H1 (cell line): ENCODE measurements around the gene JAKMIP3. TPM values are rescaled to one million over a fixed set of nuclear protein-coding genes. Genes with fewer than 3 reads are reported as not detected.

Experiments
- ASH2L ChIP-seq: fragments of 200-600, 300-600 bp; sonication (generic); IDR thresholded peaks from one replicate; pipeline ENCODE4 v1.7.1; 2017; ENCODE audit warnings: low read length
- ATF3 ChIP-seq: IDR thresholded peaks from 2 replicates; pipeline ENCODE4 v1.6.1; 2011; ENCODE audit warnings: low read depth, mild to moderate bottlenecking, low read length; ENCODE audit not compliant: insufficient read depth
- BACH1 ChIP-seq: IDR thresholded peaks from 2 replicates; pipeline ENCODE4 v1.6.1; 2012; ENCODE audit warnings: low read length, improper control_type of control experiment
- CBX5 ChIP-seq: fragments of 300-800, 300-1000 bp; sonication (generic); IDR thresholded peaks from 2 replicates; pipeline ENCODE4 v1.7.1; 2016; ENCODE audit warnings: antibody characterized with exemption, low read length, low read depth
- CHD2 ChIP-seq: IDR thresholded peaks from 2 replicates; pipeline ENCODE4 v1.6.1; 2012; ENCODE audit warnings: low read length, improper control_type of control experiment
- CHD7 ChIP-seq: fragments of 300-600 bp; sonication (generic); IDR thresholded peaks from 2 replicates; pipeline ENCODE4 v1.7.1; 2012; ENCODE audit warnings: low read length, moderate library complexity, mild to moderate bottlenecking, inconsistent platforms; ENCODE audit not compliant: insufficient replicate concordance
- EGR1 ChIP-seq: IDR thresholded peaks from 2 replicates; pipeline ENCODE4 v1.6.1; 2011; ENCODE audit warnings: low read depth, low read length, borderline replicate concordance
- EP300 ChIP-seq, 2 experiments: IDR thresholded peaks; 1 replicate in 1 of 2; 2 replicates in 1 of 2; pipeline ENCODE4 v1.6.1; 2011 to 2012; ENCODE audit warnings: low read depth in 2 of 2, low read length in 2 of 2, mild to moderate bottlenecking in 2 of 2, borderline replicate concordance in 1 of 2, inconsistent platforms in 1 of 2, moderate library complexity in 1 of 2
- NRF1 ChIP-seq: IDR thresholded peaks from 2 replicates; pipeline ENCODE4 v1.6.1; 2011; ENCODE audit warnings: mild to moderate bottlenecking, low read depth, low read length, improper control_type of control experiment
- RBBP5 ChIP-seq: IDR thresholded peaks from 2 replicates; pipeline ENCODE4 v1.7.1; 2012; ENCODE audit warnings: low read depth, mild to moderate bottlenecking, inconsistent platforms, low read length, moderate library complexity, borderline replicate concordance
- polyA plus RNA-seq, 7 experiments: library from polyadenylated mRNA; depleted of rRNA in 3 of 7; stranded (reverse) in 5 of 7; unstranded in 2 of 7; fragments of >200 nt in 5 of 7; fragments of 200-250 nt in 2 of 7; gene quantifications; 1 replicate in 5 of 7; 2 replicates in 1 of 7; 4 replicates in 1 of 7; pipeline versions ENCODE4 v1.2.1 to v1.2.3, GENCODE V29; 2011 to 2013; ENCODE audit warnings: missing spikeins in 2 of 7, mixed read lengths in 2 of 7
- total RNA-seq: library from RNA; stranded (reverse); fragmentation: NEBNext Ultra II Directional; extraction: Animal tissue kit (Norgen Biotek cat#: 25700); gene quantifications from 2 replicates; pipeline ENCODE4 v1.2.1, GENCODE V29; 2021

Gene JAKMIP3
- total and polyA plus RNA-seq, 2 of the 8 experiments (the other 6 are each of a cell fraction or from before 2014, with no cell fraction given) = 0.83 to 0.91 TPM

- no peak for TF ChIP-seq CHD7
- TF ChIP-seq CHD2 = no peak
- TF ChIP-seq EP300 (IDR thresholded peaks at IDR 0.05; ENCODE audit: borderline replicate concordance in 1 of 2, low read depth in 2 of 2, low read length in 2 of 2) = no peak
- TF ChIP-seq ASH2L = no peak
- no peak for TF ChIP-seq EGR1
- no peak for TF ChIP-seq NRF1
- TF ChIP-seq CBX5 = no peak
- no peak for TF ChIP-seq BACH1
- TF ChIP-seq RBBP5 = no peak
- TF ChIP-seq ATF3 = no peak
Observed at GRCh38 chr10:132075909-132076577, 10.3 kb downstream of the JAKMIP3 start (continued).
